Right atrium auricular region (tissue), 2 donors: ENCODE data around the gene ZBTB49. TPM values are rescaled to one million over a fixed set of nuclear protein-coding genes. Genes with fewer than 3 reads are reported as not detected.
A peak's percentile ranks its signal among the peaks of the same experiment; 100 is the strongest.

Source experiments
- DNase-seq: peaks from one replicate; pipeline ENCODE4 v3.0.0-alpha.2; 2019; ENCODE audit warnings: low spot score
- H3K27ac ChIP-seq, 2 donors: fragments of 200-600 bp; sonication (generic); 1 replicate in 1 of 2; 2 replicates in 1 of 2; pipeline ENCODE4 v1.5.1; 2016 to 2019
- H3K27me3 ChIP-seq, 2 donors: fragments of 200-600 bp; sonication (generic); one replicate each; pipeline versions ENCODE4 v1.5.1 to v1.6.0; 2017 to 2019
- H3K36me3 ChIP-seq: fragments of 200-600 bp; sonication (generic); one replicate; pipeline ENCODE4 v1.5.1; 2016
- H3K4me1 ChIP-seq, 2 donors: fragments of 200-600 bp; sonication (generic); one replicate each; pipeline versions ENCODE4 v1.5.1 to v1.6.0; 2017 to 2019
- H3K4me3 ChIP-seq, 2 donors: fragments of 200-600 bp; sonication (generic); 1 replicate in 1 of 2; 2 replicates in 1 of 2; pipeline ENCODE4 v1.5.1; 2017 to 2019; ENCODE audit warnings: mild to moderate bottlenecking in 1 of 2, moderate library complexity in 1 of 2
- H3K9me3 ChIP-seq, 2 donors: fragments of 200-600 bp; sonication (generic); one replicate each; pipeline ENCODE4 v1.5.1; 2019
- total RNA-seq, 2 donors: library from RNA; depleted of rRNA; stranded (reverse); fragments of >200 nt; gene quantifications; one replicate each; pipeline ENCODE4 v1.1.0, GENCODE V29; 2016
- TF ChIP-seq, protein P1 (sequence below), 2 donors: fragments of 200-600 bp; sonication (generic); IDR thresholded peaks; one replicate each; pipeline ENCODE4 v1.5.1; 2019; ENCODE audit warnings: antibody characterized with exemption in 2 of 2

Gene ZBTB49
- total RNA-seq, 2 donors from 2014 or later: 4.7 to 12.9 TPM

DNA sequence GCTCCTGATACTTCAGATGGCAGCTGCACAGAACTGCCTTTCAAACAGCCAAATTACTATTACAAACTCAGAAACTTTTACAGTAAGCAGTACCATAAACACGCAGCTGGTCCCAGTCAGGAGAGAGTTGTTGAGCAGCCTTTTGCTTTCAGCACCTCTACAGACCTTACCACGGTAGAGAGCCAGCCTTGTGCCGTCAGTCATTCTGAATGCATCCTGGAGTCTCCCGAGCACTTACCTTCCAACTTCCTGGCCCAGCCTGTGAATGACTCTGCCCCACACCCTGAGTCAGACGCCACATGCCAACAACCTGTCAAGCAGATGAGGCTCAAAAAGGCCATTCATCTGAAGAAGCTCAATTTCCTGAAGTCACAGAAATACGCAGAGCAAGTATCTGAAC lies 12.4 kb downstream of the ZBTB49 start:
- H3K27me3 ChIP-seq: no peaks in the 10 kb centered on the region
- peak; percentile 42 for DNase-seq
- no peak overlapping the region for H3K4me3 ChIP-seq
- peaks cover 0 to 6% of the 10 kb centered on the region in 2 donors for H3K4me1 ChIP-seq
- peak overlapping the region in 1 of 2 donors; percentile 10 for H3K27ac ChIP-seq
- TF ChIP-seq, protein P1, sequence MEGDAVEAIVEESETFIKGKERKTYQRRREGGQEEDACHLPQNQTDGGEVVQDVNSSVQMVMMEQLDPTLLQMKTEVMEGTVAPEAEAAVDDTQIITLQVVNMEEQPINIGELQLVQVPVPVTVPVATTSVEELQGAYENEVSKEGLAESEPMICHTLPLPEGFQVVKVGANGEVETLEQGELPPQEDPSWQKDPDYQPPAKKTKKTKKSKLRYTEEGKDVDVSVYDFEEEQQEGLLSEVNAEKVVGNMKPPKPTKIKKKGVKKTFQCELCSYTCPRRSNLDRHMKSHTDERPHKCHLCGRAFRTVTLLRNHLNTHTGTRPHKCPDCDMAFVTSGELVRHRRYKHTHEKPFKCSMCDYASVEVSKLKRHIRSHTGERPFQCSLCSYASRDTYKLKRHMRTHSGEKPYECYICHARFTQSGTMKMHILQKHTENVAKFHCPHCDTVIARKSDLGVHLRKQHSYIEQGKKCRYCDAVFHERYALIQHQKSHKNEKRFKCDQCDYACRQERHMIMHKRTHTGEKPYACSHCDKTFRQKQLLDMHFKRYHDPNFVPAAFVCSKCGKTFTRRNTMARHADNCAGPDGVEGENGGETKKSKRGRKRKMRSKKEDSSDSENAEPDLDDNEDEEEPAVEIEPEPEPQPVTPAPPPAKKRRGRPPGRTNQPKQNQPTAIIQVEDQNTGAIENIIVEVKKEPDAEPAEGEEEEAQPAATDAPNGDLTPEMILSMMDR (IDR thresholded peaks at IDR 0.05): no peak
- H3K9me3 ChIP-seq: no peaks in the 10 kb centered on the region
- peaks cover 21% of the 10 kb centered on the region for H3K36me3 ChIP-seq

DNA sequence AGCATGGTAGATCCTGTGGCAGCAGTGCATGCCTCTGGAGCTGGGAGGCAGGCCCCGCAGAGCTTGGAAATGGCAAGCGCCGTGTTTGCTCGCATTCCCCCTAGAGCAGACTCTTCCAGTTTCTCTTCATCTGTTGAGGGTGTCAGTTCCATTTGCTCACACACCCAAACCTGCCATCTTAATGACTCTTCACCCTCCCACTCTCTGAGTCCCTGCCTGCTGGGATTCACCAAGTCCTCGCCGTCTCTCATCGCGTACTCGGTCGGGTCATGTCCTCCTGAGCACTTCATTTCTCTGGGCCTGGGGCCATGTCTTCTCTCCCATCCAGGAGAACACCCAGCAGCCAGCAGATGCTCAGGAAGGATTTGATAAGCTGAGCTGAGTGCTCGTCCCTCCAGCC lies 16.9 kb downstream of the ZBTB49 start:
- H3K9me3 ChIP-seq: no peaks in the 10 kb centered on the region
- no peaks in the 10 kb centered on the region for H3K27me3 ChIP-seq
- DNase-seq: no peak
- TF ChIP-seq, protein P1 (IDR thresholded peaks at IDR 0.05): no peak
- H3K36me3 ChIP-seq: peaks cover 21% of the 10 kb centered on the region
- H3K4me3 ChIP-seq: no peak overlapping the region
- H3K4me1 ChIP-seq: peaks cover 0 to 6% of the 10 kb centered on the region in 2 donors
- no peak overlapping the region for H3K27ac ChIP-seq

DNA sequence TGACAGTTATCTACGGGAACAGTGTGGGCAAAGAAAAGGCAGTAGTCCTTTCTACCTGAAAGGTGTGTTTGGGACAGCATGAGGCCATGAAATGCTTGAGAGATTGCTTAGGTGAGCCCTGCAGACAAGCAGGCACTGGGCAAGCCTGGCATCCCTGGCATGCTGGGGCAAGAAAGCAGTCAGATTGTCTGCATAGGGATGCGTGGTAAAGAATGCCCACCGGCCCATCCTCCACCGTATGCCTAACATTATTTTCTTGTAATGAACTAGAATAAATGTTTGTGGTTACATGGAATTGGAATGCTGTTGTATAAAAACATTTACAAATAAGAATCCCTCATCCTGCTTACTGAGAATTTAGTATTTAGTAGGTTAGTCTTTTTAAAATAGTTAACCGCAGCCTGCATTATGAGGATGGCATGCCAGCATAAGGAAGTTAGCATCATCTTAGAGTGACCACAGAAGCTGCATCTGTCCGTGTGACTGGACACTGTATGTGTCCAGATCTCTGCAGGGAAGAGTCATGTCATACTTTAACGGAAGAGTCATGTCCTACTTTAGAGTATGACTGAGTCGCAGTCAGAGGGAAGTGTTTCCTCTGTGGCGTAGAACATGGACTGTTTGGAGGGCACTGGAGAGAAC lies 18.9 kb downstream of the ZBTB49 start:
- TF ChIP-seq, protein P1 (IDR thresholded peaks at IDR 0.05): no peak

DNA sequence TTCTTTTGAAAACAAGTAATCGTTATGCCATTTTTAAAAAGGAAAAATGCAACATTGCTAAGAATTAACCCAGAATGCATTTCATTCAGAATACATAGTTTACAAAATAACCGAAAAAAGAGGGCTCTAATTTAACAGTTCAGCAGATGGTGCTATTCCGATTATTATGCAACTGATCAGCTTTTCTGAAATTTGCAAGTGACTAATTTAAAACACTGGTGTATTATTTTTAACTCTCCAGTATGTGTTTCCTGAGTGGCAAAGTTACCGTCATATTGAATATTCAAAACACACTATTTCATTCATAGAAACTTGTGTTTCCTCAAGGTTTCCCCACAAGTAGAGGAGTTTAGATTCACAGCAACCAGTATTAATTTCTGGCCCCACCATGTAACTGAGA lies 21.1 kb downstream of the ZBTB49 start:
- Histone ChIP-seq H3K4me1 (no peaks in the 10 kb centered on the region), H3K27me3 (no peaks in the 10 kb centered on the region), H3K4me3 (no peak overlapping the region), H3K36me3 (peaks cover 22% of the 10 kb centered on the region), H3K27ac (no peak overlapping the region), H3K9me3 (no peaks in the 10 kb centered on the region)
- TF ChIP-seq, protein P1 (IDR thresholded peaks at IDR 0.05): no peak
- DNase-seq: no peak

More for the DNA sequence above, 18.9 kb downstream of the ZBTB49 start:
- no peak for DNase-seq
- H3K9me3 ChIP-seq: no peaks in the 10 kb centered on the region
- H3K27me3 ChIP-seq: no peaks in the 10 kb centered on the region
- H3K27ac ChIP-seq: peak overlapping the region; percentile 54 to 59
- peaks cover 10% of the 10 kb centered on the region for H3K36me3 ChIP-seq
- no peak overlapping the region for H3K4me3 ChIP-seq
- H3K4me1 ChIP-seq: no peaks in the 10 kb centered on the region

DNA sequence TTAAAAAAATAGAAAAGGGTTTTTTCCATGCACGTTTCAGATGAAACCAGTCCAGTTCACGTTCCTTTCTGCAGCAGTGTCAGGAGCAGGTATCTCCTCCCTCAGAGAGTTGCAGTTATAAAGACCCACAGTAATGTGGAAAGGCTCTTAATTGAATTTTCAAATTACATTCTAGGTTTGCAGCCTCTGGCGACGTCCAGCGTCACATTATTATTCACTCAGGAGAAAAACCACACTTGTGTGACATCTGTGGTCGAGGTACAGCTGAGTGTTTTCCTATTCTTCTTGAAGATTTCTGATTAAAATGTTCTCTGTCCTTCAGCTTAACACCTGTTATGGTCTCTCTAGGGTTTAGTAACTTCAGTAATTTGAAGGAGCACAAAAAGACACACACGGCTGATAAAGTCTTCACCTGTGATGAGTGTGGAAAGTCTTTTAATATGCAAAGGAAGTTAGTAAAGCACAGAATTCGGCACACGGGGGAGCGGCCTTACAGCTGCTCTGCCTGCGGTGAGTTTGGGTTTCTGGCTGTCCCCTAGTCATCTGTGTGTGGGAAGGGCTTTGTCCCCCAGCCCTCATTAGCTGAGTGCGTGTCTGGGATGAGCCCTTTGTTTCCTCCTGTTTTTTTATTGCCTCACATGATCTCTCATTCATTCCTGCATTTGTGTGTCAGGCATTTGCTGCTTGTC lies 25.6 kb downstream of the ZBTB49 start:
- peaks cover 41% of the 10 kb centered on the region for H3K36me3 ChIP-seq
- TF ChIP-seq, protein P1 (IDR thresholded peaks at IDR 0.05): no peak
- H3K27me3 ChIP-seq: no peaks in the 10 kb centered on the region
- H3K27ac ChIP-seq: no peak overlapping the region
- DNase-seq: no peak
- no peaks in the 10 kb centered on the region for H3K4me1 ChIP-seq
- H3K4me3 ChIP-seq: no peak overlapping the region
- H3K9me3 ChIP-seq: no peaks in the 10 kb centered on the region
